ENCODE measurements around the gene LDLRAD3.
A peak's percentile ranks its signal among the peaks of the same experiment; 100 is the strongest.

LDLRAD3 gene

GRCh38 chr11:36261094-36261493 lies 317.2 kb downstream of the LDLRAD3 start:
- no peak for DNase-seq (ENCODE audit: extremely low read depth in 1 of 2, low read depth in 1 of 2)

- no peak for DNase-seq (ENCODE audit: extremely low read depth in 1 of 2, low read depth in 1 of 2)
These were observed 320.4 kb downstream of the LDLRAD3 start for GRCh38 chr11:36264011-36264972.

GRCh38 chr11:36264973-36265344 lies 321.1 kb downstream of the LDLRAD3 start:
- DNase-seq (ENCODE audit: extremely low read depth in 1 of 2, low read depth in 1 of 2): no peak

GRCh38 chr11:36265793-36266628 lies 322.1 kb downstream of the LDLRAD3 start:
- peak in 1 of 2 donors; percentile 29 for DNase-seq (ENCODE audit: extremely low read depth in 1 of 2, low read depth in 1 of 2)

GRCh38 chr11:36266767-36267166 lies 322.9 kb downstream of the LDLRAD3 start:
- no peak for DNase-seq (ENCODE audit: extremely low read depth in 1 of 2, low read depth in 1 of 2)

GRCh38 chr11:36268337-36268985 lies 324.6 kb downstream of the LDLRAD3 start:
- no peak for DNase-seq (ENCODE audit: extremely low read depth in 1 of 2, low read depth in 1 of 2)

- no peak for DNase-seq (ENCODE audit: extremely low read depth in 1 of 2, low read depth in 1 of 2)
These were observed 326.8 kb downstream of the LDLRAD3 start for GRCh38 chr11:36270701-36271100.

GRCh38 chr11:36271794-36272407 lies 328.0 kb downstream of the LDLRAD3 start:
- DNase-seq (ENCODE audit: extremely low read depth in 1 of 2, low read depth in 1 of 2): no peak

- no peak for DNase-seq (ENCODE audit: extremely low read depth in 1 of 2, low read depth in 1 of 2)
These were observed 329.2 kb downstream of the LDLRAD3 start for GRCh38 chr11:36273110-36273509.

- no peak for DNase-seq (ENCODE audit: extremely low read depth in 1 of 2, low read depth in 1 of 2)
These were observed 330.6 kb downstream of the LDLRAD3 start for GRCh38 chr11:36274414-36274813.

GRCh38 chr11:36278531-36279282 lies 334.8 kb downstream of the LDLRAD3 start:
- DNase-seq (ENCODE audit: extremely low read depth in 1 of 2, low read depth in 1 of 2): no peak

- no peak for DNase-seq (ENCODE audit: extremely low read depth in 1 of 2, low read depth in 1 of 2)
These were observed 336.7 kb downstream of the LDLRAD3 start for GRCh38 chr11:36280531-36280930.
